ENCODE measurements around the gene SMG9.

Gene SMG9

DNA sequence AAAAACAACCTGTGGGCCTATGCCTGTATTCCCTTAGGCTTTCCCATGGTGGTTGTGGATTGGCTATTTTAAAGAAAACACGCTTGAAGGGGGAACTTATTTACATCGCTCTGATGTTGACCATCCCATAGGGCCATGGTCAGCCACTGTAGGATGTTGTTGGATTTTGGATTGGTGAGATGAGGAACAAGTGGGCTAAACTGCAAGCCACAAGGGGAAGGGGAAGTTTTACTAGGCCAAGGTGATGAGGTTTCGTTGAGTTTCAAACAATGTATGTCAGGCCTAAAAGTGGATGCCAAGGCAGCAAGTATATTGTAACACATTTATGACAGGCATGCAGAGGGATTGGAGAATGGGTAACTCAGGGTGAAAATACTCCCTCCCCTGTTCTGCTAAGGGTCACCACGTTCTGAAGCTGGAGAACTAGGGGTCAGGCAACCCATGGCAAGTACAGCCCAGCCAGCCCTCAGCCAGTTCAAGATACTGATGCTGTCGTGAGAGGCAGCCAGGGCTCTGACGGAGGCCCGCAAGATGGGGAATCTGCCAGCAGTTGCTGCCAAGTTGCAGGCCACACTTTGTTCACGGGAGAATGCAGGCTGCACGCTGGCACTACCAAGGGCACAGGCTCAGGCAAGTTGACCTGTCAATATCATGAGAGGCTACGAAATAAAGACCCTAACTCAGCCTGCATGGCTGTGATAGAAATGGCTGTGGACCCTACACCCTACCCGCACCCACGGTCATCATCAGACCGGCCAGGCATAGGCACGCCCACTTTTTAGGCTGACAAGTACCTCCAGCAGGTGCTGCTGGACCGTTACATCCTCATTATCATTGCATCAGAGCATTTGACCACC lies 27.8 kb downstream of the SMG9 start:
- no peak for TF ChIP-seq CTCF (IDR thresholded peaks at IDR 0.05; ENCODE audit: low read depth, low read length)
- DNase-seq (ENCODE audit: low read depth in 2 of 2) = peak in 1 of 2 donors; percentile 29
- no peak overlapping the region for H3K4me3 ChIP-seq (replicated peaks in 1 of 2; ENCODE audit: low read depth in 2 of 2, low read length in 2 of 2)

- TF ChIP-seq CTCF (IDR thresholded peaks at IDR 0.05; ENCODE audit: low read depth, low read length) = no peak
- no peak overlapping the region for H3K4me3 ChIP-seq (replicated peaks in 1 of 2; ENCODE audit: low read depth in 2 of 2, low read length in 2 of 2)
- DNase-seq (ENCODE audit: low read depth in 2 of 2) = peak; percentile 17 to 18
These were observed 29.3 kb downstream of the SMG9 start for GRCh38 chr19:43725468-43725867.

- TF ChIP-seq CTCF (IDR thresholded peaks at IDR 0.05; ENCODE audit: low read depth, low read length) = no peak
- DNase-seq (ENCODE audit: low read depth in 2 of 2) = no peak
- no peak overlapping the region for H3K4me3 ChIP-seq (replicated peaks in 1 of 2; ENCODE audit: low read depth in 2 of 2, low read length in 2 of 2)
These were observed 29.9 kb downstream of the SMG9 start for GRCh38 chr19:43724896-43725295.

- H3K4me3 ChIP-seq (replicated peaks in 1 of 2; ENCODE audit: low read depth in 2 of 2, low read length in 2 of 2) = no peak overlapping the region
- TF ChIP-seq CTCF (IDR thresholded peaks at IDR 0.05; ENCODE audit: low read depth, low read length) = peak; percentile 52
- DNase-seq (ENCODE audit: low read depth in 2 of 2) = peak in 1 of 2 donors; percentile 46
These were observed 31.2 kb downstream of the SMG9 start for GRCh38 chr19:43723588-43723987.

DNA sequence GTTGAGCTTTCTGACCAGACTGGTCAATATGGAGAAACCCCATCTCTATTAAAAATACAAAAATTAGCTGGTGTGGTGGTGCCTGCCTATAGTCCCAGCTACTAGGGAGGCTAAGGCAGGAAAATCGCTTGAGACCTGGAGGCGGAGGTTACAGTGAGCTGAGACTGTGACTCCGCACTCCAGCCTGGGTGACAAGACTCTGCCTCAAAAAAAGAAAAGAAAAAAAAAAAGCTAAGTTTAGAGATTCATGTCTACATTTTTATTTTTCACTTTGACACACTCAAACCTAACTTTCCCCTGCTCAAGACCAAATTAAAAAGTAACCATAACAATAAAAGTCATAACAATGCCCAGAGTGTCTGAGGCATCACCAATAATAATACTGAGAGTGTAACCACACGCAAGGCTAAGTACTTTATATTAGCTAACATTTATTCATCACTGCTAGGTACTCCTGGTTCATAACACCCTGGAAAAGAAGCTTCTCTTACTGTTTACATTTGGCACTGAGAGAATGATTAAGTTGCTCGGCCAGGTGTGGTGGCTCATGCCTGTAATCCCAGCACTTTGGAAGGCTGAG lies 33.2 kb downstream of the SMG9 start:
- DNase-seq (ENCODE audit: low read depth in 2 of 2) = no peak
- H3K4me3 ChIP-seq (replicated peaks in 1 of 2; ENCODE audit: low read depth in 2 of 2, low read length in 2 of 2) = no peak overlapping the region
- TF ChIP-seq CTCF (IDR thresholded peaks at IDR 0.05; ENCODE audit: low read depth, low read length) = no peak

DNA sequence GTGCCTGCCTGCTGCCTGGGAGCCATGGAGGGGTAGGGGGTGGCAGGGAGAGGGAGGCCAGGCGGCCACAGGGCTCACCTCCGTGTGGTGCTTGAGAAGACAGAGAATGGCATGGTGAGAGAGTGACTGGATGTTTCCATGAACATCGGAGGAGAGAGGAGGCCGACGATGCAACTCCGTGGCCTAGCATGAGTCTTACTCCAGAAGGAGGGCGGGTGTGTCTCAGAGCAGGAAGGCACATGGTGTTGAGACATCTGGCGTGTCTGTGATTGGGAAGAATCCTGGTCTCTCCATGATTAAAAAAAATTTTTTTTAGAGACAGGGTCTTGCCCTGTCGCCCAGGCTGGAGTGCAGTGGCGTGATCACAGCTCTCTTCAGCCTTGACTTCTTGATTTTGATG lies 33.8 kb downstream of the SMG9 start:
- no peak for TF ChIP-seq CTCF (IDR thresholded peaks at IDR 0.05; ENCODE audit: low read depth, low read length)
- DNase-seq (ENCODE audit: low read depth in 2 of 2) = peak in 1 of 2 donors; percentile 23
- H3K4me3 ChIP-seq (replicated peaks in 1 of 2; ENCODE audit: low read depth in 2 of 2, low read length in 2 of 2) = no peak overlapping the region

Measured in cardiac fibroblast (primary cell).